Measurements from ENCODE around the gene ANXA6.

The ANXA6 gene

DNA sequence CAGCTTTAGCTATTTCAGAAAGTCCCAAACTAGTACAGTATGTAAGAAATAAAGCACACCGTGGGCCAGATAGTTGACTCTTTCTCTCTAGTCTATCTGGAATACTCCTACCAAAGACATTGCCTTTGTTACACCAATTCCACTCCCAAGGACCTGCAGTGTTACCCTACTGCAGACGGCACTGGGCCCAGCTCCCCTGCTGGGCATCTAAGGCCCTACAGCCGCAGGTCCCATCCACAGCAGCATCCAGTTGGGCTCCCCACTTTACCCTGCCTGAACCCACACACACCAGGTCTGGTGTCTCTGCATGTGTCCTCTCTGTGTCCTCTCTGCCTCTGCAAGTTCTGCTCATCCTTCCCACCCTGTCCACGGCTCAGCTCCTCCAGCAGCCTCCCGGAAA is 99.3 kb downstream of the ANXA6 start:
- DNase-seq: no peak

DNA sequence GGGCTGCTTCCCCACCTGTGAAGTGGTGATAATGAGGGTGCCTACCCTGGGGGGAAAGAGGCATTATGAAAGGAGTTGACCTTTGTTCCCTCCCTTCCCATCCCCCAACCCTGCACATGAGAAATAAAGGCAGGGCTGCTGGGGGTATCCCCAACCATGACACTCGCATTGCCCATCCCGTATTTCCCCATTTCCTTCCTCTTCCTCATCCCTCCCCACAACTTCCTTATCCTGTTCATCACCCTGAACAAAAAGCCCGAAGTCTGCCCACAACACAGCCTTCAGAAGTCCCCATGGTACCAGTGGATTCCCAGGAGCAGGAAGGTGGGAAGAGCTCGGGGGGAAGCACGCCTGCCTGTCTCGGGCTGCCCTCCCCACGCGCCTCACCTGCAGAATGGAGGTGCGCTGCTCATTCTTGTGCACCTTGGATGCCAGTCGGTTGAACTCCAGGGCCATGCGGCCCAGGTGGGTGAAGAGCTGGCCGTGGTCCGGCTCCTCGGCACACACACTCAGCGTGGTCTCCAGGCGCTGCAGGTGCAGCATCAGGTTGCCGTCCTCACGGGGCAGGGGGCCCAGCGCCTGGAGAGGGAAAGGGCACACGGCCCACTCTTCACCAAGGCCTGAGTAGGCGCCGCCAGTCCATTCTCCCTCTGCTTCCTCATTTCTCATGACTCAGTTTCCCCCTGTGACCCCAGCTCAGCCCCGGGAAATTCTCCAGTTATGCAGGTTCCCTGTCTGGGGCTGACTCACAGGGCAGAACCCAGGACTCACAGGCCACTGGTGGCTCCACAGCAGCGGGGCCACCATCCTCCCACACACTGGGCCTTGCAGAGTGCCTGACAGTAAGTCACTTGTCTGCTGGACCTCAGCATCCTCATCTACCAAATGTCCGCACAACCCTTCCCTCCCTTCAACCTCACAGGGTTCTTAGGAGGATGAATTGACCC is 100.9 kb downstream of the ANXA6 start:
- DNase-seq: no peak

DNA sequence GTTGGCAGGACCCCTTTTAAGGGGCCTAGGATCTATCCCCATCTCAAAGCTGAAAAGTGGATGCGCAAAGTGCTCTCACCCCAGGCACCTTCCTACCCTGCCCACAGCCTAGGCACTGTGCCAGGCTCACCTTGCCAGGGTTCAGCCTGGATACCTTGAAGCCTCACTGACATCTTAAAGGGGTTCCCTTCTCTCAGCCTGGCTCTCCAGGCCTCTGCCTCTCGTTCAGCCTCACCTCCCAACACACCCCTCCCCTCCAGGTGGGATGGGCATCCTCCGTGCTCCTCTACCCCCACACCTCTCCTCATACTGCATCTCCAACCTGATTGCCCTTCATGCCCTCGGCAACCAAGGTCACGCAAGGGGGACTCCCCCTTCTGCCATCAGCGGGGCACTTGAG is 102.2 kb downstream of the ANXA6 start:
- no peak for DNase-seq

GRCh38 chr5:151054709-151055108 is 102.9 kb downstream of the ANXA6 start:
- no peak for DNase-seq

DNA sequence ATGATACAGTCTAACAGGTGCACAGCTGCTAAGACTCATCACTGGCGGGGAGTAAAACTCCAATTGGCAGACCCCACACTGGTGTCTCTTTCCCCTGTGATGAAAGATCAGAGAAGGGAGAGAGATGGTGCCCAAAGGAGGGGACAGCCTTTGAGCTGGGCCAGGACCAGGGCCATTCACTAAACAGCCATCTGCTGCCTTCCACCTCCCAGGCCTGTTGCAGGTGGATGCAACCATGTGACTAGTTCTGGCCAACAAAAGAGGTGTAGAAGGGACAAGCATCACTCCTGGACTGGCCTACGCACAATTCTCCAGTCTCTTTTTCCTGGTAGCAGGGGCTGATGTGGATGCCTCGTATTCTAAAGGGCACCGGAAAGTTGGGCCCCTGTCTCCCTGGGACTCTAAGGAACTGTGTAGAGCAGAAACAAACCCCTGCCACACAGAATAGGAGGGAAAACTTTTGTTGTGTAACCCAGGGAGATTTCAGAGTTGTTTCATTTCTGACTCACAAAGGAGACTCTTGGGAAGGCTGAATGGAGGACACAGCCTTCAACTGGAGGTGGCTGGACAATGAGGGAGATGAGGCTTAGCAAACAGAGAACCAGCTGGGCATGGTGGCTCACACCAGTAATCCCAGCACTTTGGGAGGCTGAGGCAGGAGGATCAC is 103.7 kb downstream of the ANXA6 start:
- no peak for DNase-seq

DNA sequence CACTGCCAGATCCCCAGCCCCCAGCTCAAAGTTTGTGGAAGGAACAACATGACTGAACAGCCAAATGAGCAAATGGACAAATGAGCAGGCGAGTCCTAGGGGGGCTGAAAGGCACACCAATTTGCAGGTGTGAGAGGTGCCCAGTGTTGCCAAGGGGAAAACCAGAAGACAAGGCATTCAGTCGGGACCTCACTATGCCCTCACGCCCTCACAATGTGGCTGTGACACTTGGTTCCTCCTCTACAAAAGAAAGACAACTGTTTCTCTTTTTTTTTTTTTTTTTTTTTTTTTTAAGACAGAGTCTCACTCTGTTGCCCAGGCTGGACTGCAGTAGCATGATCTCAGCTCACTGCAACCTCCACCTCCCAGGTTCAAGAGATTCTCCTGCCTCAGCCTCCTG is 104.7 kb downstream of the ANXA6 start:
- no peak for DNase-seq

GRCh38 chr5:151051931-151052608 is 105.5 kb downstream of the ANXA6 start:
- no peak for DNase-seq

GRCh38 chr5:151051066-151051930 is 106.3 kb downstream of the ANXA6 start:
- peak in 1 of 2 experiments; percentile 0 for DNase-seq

Measured in NCI-H1930 (cell line).